NOMO-1 (cell line): ENCODE data around the gene PIGW.

Experiments
- DNase-seq, 2 experiments: peaks; one replicate each; lab custom pipeline; 2025; ENCODE audit not compliant: unreplicated experiment in 2 of 2; lab: John Stamatoyannopoulos, UW

PIGW gene

DNA sequence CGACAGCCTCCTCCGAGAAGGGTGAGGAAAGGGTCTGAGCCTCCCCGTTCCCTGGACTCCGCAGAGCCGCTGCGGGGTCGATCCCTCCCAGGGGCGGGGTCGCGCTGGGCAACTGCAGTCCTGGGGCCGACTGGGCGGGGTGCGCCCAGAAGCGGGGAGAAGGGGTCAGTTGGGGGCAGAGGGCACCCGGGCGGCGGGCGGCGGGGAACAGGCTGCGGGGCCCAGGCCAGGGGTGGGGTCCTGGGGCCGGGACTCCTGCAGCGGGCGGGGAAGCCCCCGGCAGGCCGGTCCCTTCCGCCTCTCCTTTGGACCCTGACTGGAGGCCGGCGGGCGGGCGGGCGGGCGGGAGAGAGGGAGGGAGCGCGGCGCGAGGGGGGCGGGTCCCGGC is 10.3 kb downstream of the PIGW start:
- no peak for DNase-seq

DNA sequence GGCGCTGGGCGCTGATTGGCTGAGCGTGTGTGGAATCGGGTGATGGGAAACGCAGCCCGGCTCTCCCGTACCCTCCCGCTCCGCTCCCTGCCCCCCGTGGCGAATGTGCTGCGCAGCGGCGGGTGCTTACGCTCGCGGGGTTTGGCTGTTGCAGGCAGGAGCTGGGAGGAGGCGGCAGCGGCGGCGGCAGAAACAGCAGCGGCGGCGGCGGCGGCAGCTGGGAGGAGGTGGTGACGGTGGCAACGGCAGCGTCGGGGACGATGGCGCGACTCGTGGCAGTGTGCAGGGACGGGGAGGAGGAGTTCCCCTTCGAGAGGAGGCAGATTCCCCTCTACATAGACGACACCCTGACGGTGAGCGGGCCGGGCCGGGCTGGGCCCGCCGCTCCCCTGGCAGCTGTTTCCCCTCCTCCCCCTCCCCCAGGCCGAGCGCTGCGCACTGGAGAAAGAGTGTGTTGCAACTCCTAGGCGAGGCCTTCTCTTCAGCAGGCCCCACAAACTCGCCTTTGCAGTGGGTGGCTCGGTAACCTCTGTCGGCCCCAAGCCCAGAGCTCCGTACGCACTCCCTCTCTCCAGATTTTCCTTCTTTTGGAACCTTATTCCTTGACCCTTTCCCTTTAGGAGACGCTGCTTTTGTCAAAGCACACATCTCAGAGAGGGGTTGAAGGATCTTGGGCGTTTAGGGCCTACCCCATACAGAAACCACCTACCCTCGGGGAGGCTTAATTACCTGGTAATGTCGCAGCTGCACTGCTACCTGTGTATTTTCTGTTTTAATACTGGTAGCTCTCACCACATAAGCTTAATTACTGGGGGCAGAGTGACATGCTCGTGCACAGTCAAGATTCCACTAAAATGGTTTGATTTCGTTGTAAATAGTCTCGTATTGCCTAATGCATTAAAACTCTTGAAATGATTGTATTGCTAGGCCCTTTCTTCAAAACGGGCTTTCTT is 11.0 kb downstream of the PIGW start:
- peak; percentile 91 to 94 for DNase-seq

DNA sequence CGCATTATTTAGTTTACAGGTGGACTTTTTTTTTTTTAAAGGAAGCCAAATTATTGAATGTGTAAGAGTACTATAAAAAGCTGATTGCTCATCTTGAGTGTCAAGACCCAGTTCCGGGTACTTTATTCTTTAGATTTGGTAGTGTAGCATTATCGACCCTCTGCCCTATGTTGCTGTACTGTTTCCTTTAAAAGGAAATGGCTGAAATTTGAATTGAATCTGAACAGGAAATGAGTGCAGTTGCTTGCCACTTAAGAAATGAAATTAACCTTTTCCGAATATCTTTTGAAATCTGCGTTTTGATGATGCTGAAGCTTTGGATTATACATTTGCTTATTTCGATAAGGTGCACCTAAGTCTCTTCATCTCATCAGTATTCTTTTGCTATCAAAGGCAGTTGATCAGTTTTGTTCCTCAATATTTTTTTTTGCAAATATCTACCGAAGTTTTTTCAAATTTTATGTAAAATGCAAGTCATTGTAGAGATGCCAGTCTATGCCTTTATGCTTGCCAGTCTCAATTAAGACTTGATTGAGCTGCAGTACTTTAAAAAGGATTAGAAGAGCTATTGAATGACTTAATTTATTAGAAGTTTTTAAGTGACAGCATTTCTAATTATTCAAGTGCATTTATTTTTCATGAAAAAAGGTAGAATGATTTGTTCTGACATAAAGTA is 11.8 kb downstream of the PIGW start:
- peak in 1 of 2 experiments; percentile 10 for DNase-seq

DNA sequence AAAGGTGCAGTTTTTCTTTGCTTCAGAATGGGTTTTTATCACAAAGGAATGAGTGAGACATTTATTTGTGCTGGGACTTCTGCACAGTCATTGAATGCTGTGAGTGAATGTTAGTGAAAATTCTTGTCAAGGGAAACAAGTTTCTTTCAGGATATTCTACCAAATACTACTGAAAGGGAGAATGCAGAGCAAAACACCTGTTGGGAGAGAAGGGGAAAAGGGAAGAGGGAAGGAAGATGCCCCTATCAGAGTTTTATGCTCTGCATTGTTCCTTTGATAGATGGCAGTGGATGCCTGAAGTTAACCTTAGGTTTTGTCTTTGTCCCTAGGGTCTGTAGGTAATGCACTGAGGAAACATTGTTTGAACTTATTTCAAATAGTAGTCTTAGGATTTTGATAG is 13.0 kb downstream of the PIGW start:
- no peak for DNase-seq

DNA sequence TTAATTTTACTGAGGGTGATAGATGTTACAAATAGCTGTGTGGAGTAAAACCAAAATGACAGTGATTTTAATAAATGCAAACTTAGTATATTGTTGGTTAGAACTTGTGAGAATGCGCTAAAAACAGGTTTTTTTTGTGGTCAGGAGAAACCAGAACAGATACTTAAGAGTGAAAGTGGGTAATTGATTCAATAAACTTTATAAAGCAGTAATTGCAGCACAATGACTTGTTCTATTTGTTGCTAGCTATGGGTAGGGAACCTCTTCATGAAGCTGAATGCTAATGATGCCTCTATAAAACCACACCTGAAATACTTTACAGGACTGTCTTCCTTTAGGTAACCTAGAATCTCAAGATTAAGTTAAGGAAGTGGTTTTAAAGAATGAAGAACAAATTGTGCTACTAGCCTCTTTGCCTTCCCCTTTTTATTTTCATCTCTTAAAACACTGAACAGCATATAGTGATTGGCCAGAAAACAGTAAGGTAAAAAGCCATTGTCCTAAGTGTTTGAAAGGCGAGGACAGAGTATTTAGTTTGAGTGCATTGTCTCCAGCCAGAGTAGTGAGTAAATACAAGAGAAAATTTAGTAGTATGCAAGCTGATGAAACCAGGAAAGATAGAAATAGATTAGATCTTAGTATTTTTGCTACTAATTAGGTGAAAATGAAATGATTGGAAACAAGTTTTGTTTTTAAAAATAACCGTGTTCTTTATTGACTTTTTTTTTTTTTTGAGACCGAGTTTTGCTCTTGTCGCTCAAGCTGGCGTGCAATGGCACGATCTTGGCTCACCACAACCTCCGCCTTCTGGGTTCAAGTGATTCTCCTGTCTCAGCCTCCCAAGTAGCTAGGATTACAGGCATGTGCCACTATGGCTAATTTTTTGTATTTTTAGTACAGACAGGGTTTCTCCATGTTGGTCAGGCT is 16.0 kb downstream of the PIGW start:
- peak; percentile 33 to 82 for DNase-seq

DNA sequence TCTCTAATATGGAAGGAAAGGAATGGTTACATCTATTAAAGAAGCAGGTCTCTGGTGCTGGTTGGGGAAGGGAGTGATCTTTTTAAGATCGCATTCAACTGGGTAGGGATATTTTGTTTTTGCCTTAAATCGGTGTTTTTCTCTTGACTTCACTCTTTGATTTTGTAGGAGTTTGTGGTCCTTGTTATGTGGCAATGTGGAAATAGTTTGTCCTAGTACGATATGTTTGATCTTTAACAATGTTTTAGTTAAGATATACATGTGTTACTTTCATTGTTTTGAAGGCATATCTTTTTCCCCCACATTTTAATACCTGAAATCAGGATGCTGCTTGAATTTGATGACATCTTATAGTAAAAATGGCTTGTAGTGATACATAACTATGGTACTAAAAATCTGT is 18.7 kb downstream of the PIGW start:
- no peak for DNase-seq

DNA sequence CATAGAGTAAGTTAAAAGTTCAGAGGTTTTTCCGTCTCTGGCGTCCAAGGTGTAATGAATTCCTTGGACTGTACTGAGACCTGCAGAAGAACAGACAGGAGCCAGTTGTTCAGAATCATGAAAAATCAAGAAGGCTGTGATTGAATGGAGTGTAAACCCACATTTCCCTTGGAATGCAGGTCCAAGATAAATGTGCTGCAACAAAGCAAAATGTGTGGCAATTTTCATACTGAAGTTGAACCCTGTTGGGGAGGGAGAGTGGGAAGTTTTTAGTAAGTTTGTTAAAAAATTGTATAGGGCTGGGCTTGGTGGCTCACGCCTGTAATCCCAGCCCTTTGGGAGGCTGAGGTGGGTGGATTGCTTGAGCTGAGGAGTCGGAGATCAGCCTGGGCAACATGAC is 31.3 kb downstream of the PIGW start:
- no peak for DNase-seq

DNA sequence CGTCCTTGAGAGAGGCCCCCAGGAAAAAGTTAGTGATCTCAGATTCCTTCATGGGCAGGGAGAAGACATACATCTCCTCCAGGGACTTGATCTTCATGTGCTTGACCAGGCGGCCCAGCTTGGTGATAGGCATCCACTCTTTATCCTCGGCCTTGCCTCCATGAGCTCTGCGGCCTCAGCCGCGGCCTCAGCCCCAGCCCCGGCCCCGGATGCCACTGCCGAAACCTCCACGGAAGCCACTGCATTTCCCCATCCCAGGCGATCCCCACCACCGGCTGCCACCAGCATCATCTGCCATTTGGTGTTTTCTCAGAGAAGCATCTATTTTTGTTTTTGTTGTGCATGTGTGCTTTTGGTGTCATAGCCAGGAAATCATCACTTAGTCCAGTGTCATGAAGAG is 40.2 kb downstream of the PIGW start:
- no peak for DNase-seq

DNA sequence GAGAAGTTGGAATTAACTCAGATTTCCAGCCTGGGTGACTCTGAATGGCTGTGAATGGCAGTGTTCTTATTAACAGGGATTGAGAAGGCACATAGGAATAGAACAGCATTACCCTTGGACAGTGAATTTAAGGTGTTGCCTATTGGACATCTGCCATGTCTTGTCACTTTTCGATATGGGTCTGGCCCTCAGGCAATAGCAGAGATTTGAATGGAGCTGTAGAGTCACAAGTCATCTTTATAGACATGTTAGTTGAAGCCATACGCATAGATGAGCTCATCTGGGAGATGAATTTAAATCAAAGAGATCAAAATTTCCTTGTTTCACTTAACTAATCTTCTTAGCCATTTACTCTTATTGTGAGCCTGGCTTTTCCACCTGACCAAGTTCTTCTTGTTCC is 42.0 kb downstream of the PIGW start:
- DNase-seq = no peak

DNA sequence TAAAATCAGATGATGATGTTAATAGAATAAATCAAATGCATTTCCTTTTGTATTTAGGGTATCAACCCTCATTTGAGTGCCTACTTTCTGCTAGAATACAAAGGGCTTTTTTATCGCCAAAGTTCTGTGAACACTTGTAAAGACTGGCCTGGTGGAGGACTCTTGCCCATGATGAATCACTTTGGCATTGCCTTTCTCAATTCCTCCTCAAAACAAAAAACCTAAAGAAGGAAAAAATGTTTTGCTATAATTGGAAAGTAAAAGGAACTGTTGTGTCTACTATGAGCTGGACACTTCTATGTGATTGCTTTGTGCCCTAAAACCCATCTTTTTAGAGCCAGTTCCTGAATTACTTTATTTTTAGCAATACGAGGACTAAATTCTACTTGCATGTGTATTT is 43.9 kb downstream of the PIGW start:
- DNase-seq = no peak

DNA sequence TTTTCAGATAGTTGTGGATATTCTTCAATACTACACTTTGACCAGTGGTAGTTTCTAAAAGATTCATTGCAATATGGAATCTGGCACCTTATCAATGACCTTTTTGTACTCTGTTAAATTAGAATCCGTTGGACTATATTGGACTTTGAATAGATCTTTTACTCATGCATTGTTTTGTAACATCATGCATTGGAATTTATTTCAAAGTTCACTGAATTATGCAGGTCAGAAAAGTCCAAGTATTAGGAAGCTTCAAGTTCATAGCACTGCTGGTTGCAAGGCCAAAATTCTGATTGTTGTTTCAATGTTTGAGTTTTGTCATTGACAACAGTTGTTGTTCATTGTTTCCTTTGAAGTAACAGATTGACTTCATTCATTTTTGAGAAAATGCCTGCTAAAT is 49.0 kb downstream of the PIGW start:
- no peak for DNase-seq

DNA sequence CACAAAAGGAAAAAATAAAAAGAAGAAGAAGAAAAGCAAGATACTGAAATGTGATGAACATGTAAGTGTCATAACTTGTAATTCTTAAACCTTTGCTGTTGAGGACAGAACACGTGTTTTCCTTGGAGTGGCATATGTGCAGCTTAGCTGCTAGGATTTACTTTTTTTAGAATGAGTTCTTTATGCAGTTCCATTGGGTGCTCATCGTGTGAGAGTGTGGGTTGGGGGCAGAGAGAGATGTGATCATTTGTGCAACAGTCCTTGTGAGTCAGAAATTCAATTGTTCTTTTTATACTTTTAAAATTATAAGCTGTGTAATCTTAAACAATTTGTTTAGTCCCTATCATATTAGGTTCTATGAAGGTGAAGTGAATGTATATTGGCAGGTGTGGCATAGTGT is 51.4 kb downstream of the PIGW start:
- DNase-seq = no peak
